Liver (tissue), 9 donors: Measurements from ENCODE around the gene DPP6. TPM values are rescaled to one million over a fixed set of nuclear protein-coding genes. Genes with fewer than 3 reads are reported as not detected.

Experiments
- DNase-seq: peaks from one replicate; pipeline ENCODE4 v3.0.0-alpha.2; 2017; ENCODE audit warnings: low spot score
- H3K27ac ChIP-seq, 2 donors: one replicate each; pipeline ENCODE4 v1.7.0; 2013; ENCODE audit warnings: inconsistent platforms in 2 of 2, low read length in 2 of 2, control low read depth in 1 of 2, low read depth in 1 of 2, mild to moderate bottlenecking in 1 of 2
- H3K27me3 ChIP-seq, 4 donors: one replicate each; pipeline versions ENCODE4 v1.6.1 to v1.7.0; 2013; ENCODE audit warnings: low read length in 3 of 4, inconsistent platforms in 1 of 4, mild to moderate bottlenecking in 1 of 4, moderate library complexity in 1 of 4; ENCODE audit not compliant: control insufficient read depth in 4 of 4, insufficient read depth in 4 of 4
- H3K36me3 ChIP-seq, 4 donors: one replicate each; pipeline versions ENCODE4 v1.6.1 to v1.7.0; 2013; ENCODE audit warnings: low read length in 3 of 4, mild to moderate bottlenecking in 3 of 4, low read depth in 1 of 4, moderate library complexity in 1 of 4; ENCODE audit not compliant: control insufficient read depth in 4 of 4, insufficient read depth in 3 of 4
- H3K4me1 ChIP-seq, 4 donors: one replicate each; pipeline versions ENCODE4 v1.6.1 to v1.7.0; 2013; ENCODE audit warnings: low read length in 3 of 4, mild to moderate bottlenecking in 3 of 4, moderate library complexity in 1 of 4; ENCODE audit not compliant: control insufficient read depth in 4 of 4, insufficient read depth in 4 of 4
- H3K4me3 ChIP-seq, 3 donors: one replicate each; pipeline versions ENCODE4 v1.6.1 to v1.7.0; 2013; ENCODE audit warnings: low read length in 3 of 3, control low read depth in 1 of 3, low read depth in 1 of 3, mild to moderate bottlenecking in 1 of 3
- H3K9ac ChIP-seq, 2 donors: one replicate each; pipeline ENCODE4 v1.7.0; 2013; ENCODE audit warnings: low read length in 2 of 2, mild to moderate bottlenecking in 2 of 2, moderate library complexity in 2 of 2, control low read depth in 1 of 2, low read depth in 1 of 2
- H3K9me3 ChIP-seq, 4 donors: one replicate each; pipeline versions ENCODE4 v1.6.1 to v1.7.0; 2013; ENCODE audit warnings: low read length in 3 of 4; ENCODE audit not compliant: control insufficient read depth in 4 of 4
- ATF3 ChIP-seq: IDR thresholded peaks from 2 replicates; pipeline ENCODE4 v1.6.1; 2016; ENCODE audit warnings: antibody characterized with exemption
- CTCF ChIP-seq: fragments of 150-350 bp; IDR thresholded peaks from 2 replicates; pipeline ENCODE4 v1.5.1; 2017; ENCODE audit warnings: improper control_type of control experiment, low read depth, low read length; ENCODE audit not compliant: missing input control
- EGR1 ChIP-seq, 2 donors: IDR thresholded peaks; 2 replicates each; pipeline ENCODE4 v1.6.1; 2016 to 2018; ENCODE audit warnings: antibody characterized with exemption in 2 of 2, low read depth in 2 of 2
- FOXA1 ChIP-seq: IDR thresholded peaks from 2 replicates; pipeline ENCODE4 v1.6.1; 2016; ENCODE audit warnings: antibody characterized with exemption
- FOXA2 ChIP-seq: IDR thresholded peaks from 2 replicates; pipeline ENCODE4 v1.6.1; 2016; ENCODE audit warnings: antibody characterized with exemption
- GABPA ChIP-seq, 2 donors: IDR thresholded peaks in 1 of 2; conservative IDR thresholded peaks in 1 of 2; 2 replicates each; pipeline ENCODE4 v1.6.1; 2016; ENCODE audit warnings: antibody characterized with exemption in 2 of 2, mild to moderate bottlenecking in 1 of 2, moderate library complexity in 1 of 2
- HNF4A ChIP-seq, 2 donors: conservative IDR thresholded peaks; 2 replicates each; pipeline ENCODE4 v1.6.1; 2016; ENCODE audit warnings: antibody characterized with exemption in 2 of 2, mild to moderate bottlenecking in 2 of 2
- HNF4G ChIP-seq: IDR thresholded peaks from 2 replicates; pipeline ENCODE4 v1.6.1; 2016; ENCODE audit warnings: antibody characterized with exemption
- JUND ChIP-seq, 2 donors: IDR thresholded peaks; 2 replicates each; pipeline ENCODE4 v1.6.1; 2016; ENCODE audit warnings: antibody characterized with exemption in 2 of 2
- MAX ChIP-seq: IDR thresholded peaks from 2 replicates; pipeline ENCODE4 v1.6.1; 2016; ENCODE audit warnings: antibody characterized with exemption
- NR2F2 ChIP-seq: IDR thresholded peaks from 2 replicates; pipeline ENCODE4 v1.6.1; 2016; ENCODE audit warnings: antibody characterized with exemption
- RAD21 ChIP-seq, 2 donors: IDR thresholded peaks; 2 replicates each; pipeline ENCODE4 v1.6.1; 2016; ENCODE audit warnings: antibody characterized with exemption in 2 of 2, mild to moderate bottlenecking in 2 of 2
- REST ChIP-seq: IDR thresholded peaks from 2 replicates; pipeline ENCODE4 v1.6.1; 2016; ENCODE audit warnings: antibody characterized with exemption, mild to moderate bottlenecking
- RXRA ChIP-seq, 2 donors: IDR thresholded peaks; 2 replicates each; pipeline ENCODE4 v1.6.1; 2017 to 2018; ENCODE audit warnings: antibody characterized with exemption in 2 of 2, mild to moderate bottlenecking in 1 of 2
- SP1 ChIP-seq: IDR thresholded peaks from 2 replicates; pipeline ENCODE4 v1.6.1; 2018; ENCODE audit warnings: antibody characterized with exemption, mild to moderate bottlenecking
- TAF1 ChIP-seq: conservative IDR thresholded peaks from 2 replicates; pipeline ENCODE4 v1.6.1; 2016; ENCODE audit warnings: antibody characterized with exemption, mild to moderate bottlenecking
- YY1 ChIP-seq: IDR thresholded peaks from 2 replicates; pipeline ENCODE4 v1.6.1; 2016; ENCODE audit warnings: antibody characterized with exemption, mild to moderate bottlenecking
- ZBTB33 ChIP-seq: IDR thresholded peaks from 2 replicates; pipeline ENCODE4 v1.6.1; 2016; ENCODE audit warnings: antibody characterized with exemption
- WGBS: extraction: QIAGEN DNeasy Blood & Tissue Kit; methylation state at CpG from one replicate; pipeline ENCODE4 v1.1.7; 2013; 5-methylcytosine and 5-hydroxymethylcytosine counted together
- polyA plus RNA-seq, 2 donors: library from polyadenylated mRNA; stranded (reverse) in 1 of 2; unstranded in 1 of 2; fragments of 200-250 nt in 1 of 2; fragments of >200 nt in 1 of 2; fragmentation: Nextera tagmentation in 1 of 2; extraction: Ambion mirVana in 1 of 2; gene quantifications; one replicate each; pipeline versions ENCODE4 v1.2.1 to v1.2.3, GENCODE V29; 2013 to 2015
- total RNA-seq, 2 donors: library from RNA; depleted of rRNA; stranded (reverse); fragments of >200 nt; gene quantifications; one replicate each; pipeline ENCODE4 v1.2.3, GENCODE V29; 2014
- donor health status: healthy.
- donor health status: healthy.
- donor health status: healthy.
- donor health status: healthy.
- donor health status: healthy.

Gene DPP6
- total and polyA plus RNA-seq, 4 donors = 0.01 TPM; not detected in 3

GRCh38 chr7:154433632-154434598 lies 381.7 kb downstream of the DPP6 start:
- 63% methylated on average over 11 of the region's 11 CpGs for WGBS
- TF ChIP-seq GABPA (IDR thresholded peaks at IDR 0.05 in 1 of 2, conservative IDR thresholded peaks at IDR 0.05 in 1 of 2) (no peak), REST (no peak), YY1 (no peak), FOXA1 (no peak), HNF4G (no peak), FOXA2 (no peak), JUND (IDR thresholded peaks at IDR 0.05) (no peak), NR2F2 (no peak), EGR1 (IDR thresholded peaks at IDR 0.05; ENCODE audit: low read depth in 2 of 2) (no peak), SP1 (no peak), RAD21 (IDR thresholded peaks at IDR 0.05) (no peak), RXRA (IDR thresholded peaks at IDR 0.05) (no peak), ZBTB33 (no peak), TAF1 (no peak), CTCF (no peak), MAX (no peak), HNF4A (conservative IDR thresholded peaks at IDR 0.05) (no peak), ATF3 (no peak)
- Histone ChIP-seq H3K4me3 (no peak overlapping the region), H3K27ac (no peak overlapping the region), H3K4me1 (no peaks in the 10 kb centered on the region), H3K36me3 (no peaks in the 10 kb centered on the region), H3K27me3 (no peaks in the 10 kb centered on the region), H3K9me3 (no peaks in the 10 kb centered on the region), H3K9ac (no peak overlapping the region)
- no peak for DNase-seq
